Adrenal gland (tissue), 12 donors: ENCODE measurements around the gene NEGR1. TPM values are rescaled to one million over a fixed set of nuclear protein-coding genes. Genes with fewer than 3 reads are reported as not detected.

Source experiments
- DNase-seq, 7 donors: peaks; one replicate each; pipeline ENCODE4 v3.0.0-alpha.2; 2019 to 2020
- H3K27ac ChIP-seq, 5 donors: fragments of 200-600 bp; sonication (generic) in 4 of 5; 1 replicate in 3 of 5; 2 replicates in 2 of 5; pipeline versions ENCODE4 v1.5.1 to v1.8.0; 2016 to 2020; ENCODE audit warnings: mild to moderate bottlenecking in 1 of 5
- H3K27me3 ChIP-seq: fragments of 200-600 bp; 2 replicates; pipeline ENCODE4 v1.8.0; 2021
- H3K36me3 ChIP-seq, 2 donors: fragments of 200-600 bp; replicated peaks in 1 of 2; 1 replicate in 1 of 2; 2 replicates in 1 of 2; pipeline versions ENCODE4 v1.5.1 to v1.8.0; 2018 to 2022
- H3K4me1 ChIP-seq, 2 donors: fragments of 200-600 bp; replicated peaks in 1 of 2; 1 replicate in 1 of 2; 2 replicates in 1 of 2; pipeline versions ENCODE4 v1.5.1 to v1.8.0; 2018 to 2021
- H3K4me3 ChIP-seq, 4 donors: fragments of 200-600 bp; sonication (generic) in 3 of 4; one replicate each; pipeline ENCODE4 v1.5.1; 2016 to 2018
- H3K9me3 ChIP-seq, 3 donors: fragments of 200-600 bp; sonication (generic) in 1 of 3; replicated peaks in 1 of 3; 1 replicate in 2 of 3; 2 replicates in 1 of 3; pipeline versions ENCODE4 v1.5.1 to v1.8.0; 2016 to 2021
- CTCF ChIP-seq, 6 experiments: fragments of 450-650 bp in 4 of 6; fragments of 200-600 bp in 2 of 6; sonication (generic) in 1 of 6; IDR thresholded peaks; 1 replicate in 5 of 6; 2 replicates in 1 of 6; pipeline versions ENCODE4 v1.5.1 to v1.8.0; 2016 to 2021; ENCODE audit warnings: antibody characterized with exemption in 6 of 6, mild to moderate bottlenecking in 2 of 6, moderate library complexity in 1 of 6
- POLR2A ChIP-seq, 2 donors: fragments of 450-650 bp; IDR thresholded peaks; one replicate each; pipeline ENCODE4 v1.6.1; 2017; ENCODE audit warnings: antibody characterized with exemption in 2 of 2, mild to moderate bottlenecking in 2 of 2, moderate library complexity in 1 of 2
- WGBS, 4 donors: extraction: QIAGEN DNeasy Blood & Tissue Kit in 2 of 4; methylation state at CpG; one replicate each; pipeline versions ENCODE4 v1.1.5 to v1.1.7; 2013 to 2017; 5-methylcytosine and 5-hydroxymethylcytosine counted together
- intact Hi-C, 2 donors: fragments of 100-400 bp; cut with DNase I; formaldehyde crosslinking; loops; one replicate each; pipeline versions ENCODE4 v1.14.1 to v1.15.0; 2022 to 2023
- polyA plus RNA-seq, 3 donors: library from polyadenylated mRNA; stranded (reverse); fragments of 200-250 nt in 2 of 3; fragments of 350-450 nt in 1 of 3; fragmentation: Illumina TruSeq in 1 of 3; extraction: RNeasy Lipid Tissue Mini Kit (QIAGEN cat#74804) in 1 of 3; gene quantifications; one replicate each; pipeline ENCODE4 v1.2.3, GENCODE V29; 2013 to 2014
- small RNA-seq, 2 donors: library from RNA; depleted of rRNA; stranded (forward); fragments of <200 nt; gene quantifications; one replicate each; pipeline ENCODE3, GENCODE V24; 2016
- total RNA-seq, 9 donors: library from RNA; depleted of rRNA in 4 of 9; stranded (reverse); fragments of >200 nt in 4 of 9; fragments of 120-200 nt in 1 of 9; fragmentation: NEBNext Ultra II Directional in 1 of 9; extraction: Animal tissue kit (Norgen Biotek cat#: 25700) in 1 of 9; gene quantifications; one replicate each; pipeline versions ENCODE4 v1.1.0 to v1.2.4, GENCODE V29; 2013 to 2023
- donor health status: healthy with polysubstance abuse.
- donor health status: Bipolar disorder and iron deficiency.
- donor health status: DM: yes; HTN: yes; CAD: no.
- donor health status: DM: no; HTN: no; CAD: no.
- donor health status: DM: no; HTN: no; CAD: no.
- donor health status: DM: yes; HTN: yes; CAD: no.

The NEGR1 gene
- total and polyA plus RNA-seq, 12 donors: 1.1 to 7.4 (median 4.0) TPM

GRCh38 chr1:71350330-71350729 is 932.0 kb downstream of the NEGR1 start:
- intact Hi-C loops: no loop called here
- TF ChIP-seq POLR2A (IDR thresholded peaks at IDR 0.05) (no peak), CTCF (IDR thresholded peaks at IDR 0.05) (no peak)
- H3K9me3 ChIP-seq: no peaks in the 10 kb centered on the region
- H3K4me1 ChIP-seq: no peaks in the 10 kb centered on the region
- no peak overlapping the region for H3K27ac ChIP-seq
- H3K4me3 ChIP-seq: no peak overlapping the region
- DNase-seq: no peak
- no peaks in the 10 kb centered on the region for H3K27me3 ChIP-seq
- 74 to 89% (median 83%) methylated on average over 1 of the region's 1 CpG for WGBS, 4 donors
- no peaks in the 10 kb centered on the region for H3K36me3 ChIP-seq

Small RNA genes lying within 50 kb of the gene (small RNA-seq; reads per million reads assigned to genes)
- 0 reads per million in 2 donors for gene AL358453.1
- gene AL359821.1: 0 reads per million in 2 donors
